Kidney (tissue), 14 donors: ENCODE data around the gene TRPM2. TPM values are rescaled to one million over a fixed set of nuclear protein-coding genes. Genes with fewer than 3 reads are reported as not detected.

Experiments used
- DNase-seq, 5 donors: peaks; one replicate each; pipeline ENCODE4 v3.0.0-alpha.2; 2013 to 2020
- FAIRE-seq: peaks from 2 replicates; lab custom pipeline; 2012; peaks lifted over from hg19 to GRCh38; lab: Jason Lieb, UNC
- H3K27ac ChIP-seq, 2 donors: one replicate each; pipeline ENCODE4 v1.7.0; 2013; ENCODE audit warnings: low read depth in 2 of 2, low read length in 2 of 2, inconsistent platforms in 1 of 2
- H3K27me3 ChIP-seq: one replicate; pipeline ENCODE4 v1.7.1; 2013; ENCODE audit warnings: low read length, inconsistent platforms; ENCODE audit not compliant: control insufficient read depth, insufficient read depth
- H3K36me3 ChIP-seq, 3 donors: one replicate each; pipeline versions ENCODE4 v1.7.0 to v1.7.1; 2013; ENCODE audit warnings: low read length in 3 of 3, control low read depth in 1 of 3, inconsistent platforms in 1 of 3; ENCODE audit not compliant: insufficient read depth in 3 of 3, control insufficient read depth in 2 of 3
- H3K4me1 ChIP-seq, 3 donors: one replicate each; pipeline versions ENCODE4 v1.7.0 to v1.7.1; 2013; ENCODE audit warnings: low read length in 3 of 3, inconsistent platforms in 1 of 3, low read depth in 1 of 3; ENCODE audit not compliant: control insufficient read depth in 2 of 3, insufficient read depth in 2 of 3
- H3K4me3 ChIP-seq, 3 donors: one replicate each; pipeline versions ENCODE4 v1.7.0 to v1.8.1; 2013; ENCODE audit warnings: low read length in 3 of 3, control low read depth in 1 of 3, inconsistent platforms in 1 of 3
- H3K9ac ChIP-seq, 3 donors: one replicate each; pipeline versions ENCODE4 v1.7.0 to v1.7.1; 2013; ENCODE audit warnings: low read length in 3 of 3, control low read depth in 1 of 3, inconsistent platforms in 1 of 3
- H3K9me3 ChIP-seq, 3 donors: one replicate each; pipeline versions ENCODE4 v1.7.0 to v1.7.1; 2013; ENCODE audit warnings: low read length in 3 of 3, control low read depth in 1 of 3, inconsistent platforms in 1 of 3; ENCODE audit not compliant: control insufficient read depth in 2 of 3, insufficient read depth in 1 of 3
- CTCF ChIP-seq: IDR thresholded peaks from 3 replicates; pipeline ENCODE4 v1.5.1; 2012; ENCODE audit warnings: mild to moderate bottlenecking, moderate library complexity, borderline replicate concordance; ENCODE audit not compliant: insufficient read depth; ENCODE audit errors: extremely low read depth
- intact Hi-C: fragments of 100-400 bp; cut with DNase I; formaldehyde crosslinking; loops from one replicate; pipeline ENCODE4 v1.11.1; 2022
- polyA plus RNA-seq: library from polyadenylated mRNA; stranded (reverse); fragments of 350-450 nt; fragmentation: Illumina TruSeq; extraction: RNeasy Lipid Tissue Mini Kit (QIAGEN cat#74804); gene quantifications from one replicate; pipeline ENCODE4 v1.2.3, GENCODE V29; 2014; ENCODE audit warnings: low read depth, low replicate concordance; ENCODE audit not compliant: insufficient read depth
- total RNA-seq: library from RNA; stranded (reverse); fragmentation: NEBNext Ultra II Directional; extraction: Animal tissue kit (Norgen Biotek cat#: 25700); gene quantifications from one replicate; pipeline ENCODE4 v1.2.1, GENCODE V29; 2021
- donor health status: control.
- donor health status: control.
- donor health status: control.
- donor health status: control.
- donor health status: control.
- donor health status: DM: yes; HTN: yes; CAD: no.
- donor health status: Normal renal cell carcinoma (clear cell type).

TRPM2 gene
- total and polyA plus RNA-seq, 2 donors from 2014 or later = 2.0 to 11.5 TPM

GRCh38 chr21:44423941-44424607 is 70.7 kb downstream of the TRPM2 start:
- Histone ChIP-seq H3K9ac (no peak overlapping the region), H3K36me3 (no peaks in the 10 kb centered on the region), H3K9me3 (peaks cover 0 to 2% (median 0%) of the 10 kb centered on the region in 3 donors), H3K4me1 (no peaks in the 10 kb centered on the region), H3K4me3 (no peak overlapping the region), H3K27ac (no peak overlapping the region), H3K27me3 (no peaks in the 10 kb centered on the region)
- no peak for FAIRE-seq
- DNase-seq = peak in 2 of 5 donors; percentile 37 to 59
- no peak for TF ChIP-seq CTCF
- intact Hi-C loops = no loop called here

GRCh38 chr21:44424608-44425306 is 71.3 kb downstream of the TRPM2 start:
- no peak overlapping the region for H3K4me3 ChIP-seq
- FAIRE-seq = no peak
- peak in 4 of 5 donors; percentile 29 to 70 (median 45) for DNase-seq
- H3K4me1 ChIP-seq = no peaks in the 10 kb centered on the region
- H3K27me3 ChIP-seq = no peaks in the 10 kb centered on the region
- H3K27ac ChIP-seq = no peak overlapping the region
- H3K36me3 ChIP-seq = no peaks in the 10 kb centered on the region
- intact Hi-C loops = no loop called here
- no peak overlapping the region for H3K9ac ChIP-seq
- TF ChIP-seq CTCF = no peak
- H3K9me3 ChIP-seq = peaks cover 0 to under 1% (median 0%) of the 10 kb centered on the region in 3 donors

GRCh38 chr21:44425307-44425894 is 72.0 kb downstream of the TRPM2 start:
- Histone ChIP-seq H3K27ac (no peak overlapping the region), H3K27me3 (no peaks in the 10 kb centered on the region), H3K9me3 (peaks cover 0 to 4% (median 0%) of the 10 kb centered on the region in 3 donors), H3K36me3 (no peaks in the 10 kb centered on the region), H3K4me3 (no peak overlapping the region), H3K4me1 (no peaks in the 10 kb centered on the region), H3K9ac (no peak overlapping the region)
- DNase-seq (peak in 2 of 5 donors; percentile 36 to 73), FAIRE-seq (no peak)
- TF ChIP-seq CTCF = no peak
- intact Hi-C loops = no loop called here
